8988T (cell line): Measurements from ENCODE around the gene TST.

Source experiments
- DNase-seq: peaks from one replicate; pipeline ENCODE4 v3.0.0; 2011

TST gene

GRCh38 chr22:37032134-37032534, 12.9 kb upstream of the TST start:
- no peak for DNase-seq

GRCh38 chr22:37030560-37031281, 11.5 kb upstream of the TST start:
- DNase-seq: no peak

GRCh38 chr22:37028692-37029674, 9.7 kb upstream of the TST start:
- DNase-seq: no peak

GRCh38 chr22:37027556-37027955, 8.3 kb upstream of the TST start:
- DNase-seq: no peak

- no peak for DNase-seq
Observed at GRCh38 chr22:37026325-37026724, 7.1 kb upstream of the TST start.

GRCh38 chr22:37025500-37026070, 6.3 kb upstream of the TST start:
- DNase-seq: no peak

- DNase-seq: no peak
Observed at GRCh38 chr22:37024339-37025157, 5.3 kb upstream of the TST start.

- DNase-seq: no peak
Observed at GRCh38 chr22:37023743-37024338, 4.6 kb upstream of the TST start.

- no peak for DNase-seq
Observed at GRCh38 chr22:37022483-37023337, 3.5 kb upstream of the TST start.

- DNase-seq: no peak
Observed at GRCh38 chr22:37021710-37022482, 2.6 kb upstream of the TST start.

GRCh38 chr22:37021041-37021440, 1.8 kb upstream of the TST start:
- DNase-seq: no peak

GRCh38 chr22:37020192-37020479, 889 bp upstream of the TST start:
- no peak for DNase-seq

- DNase-seq: no peak
Observed at GRCh38 chr22:37018815-37019308, 385 bp downstream of the TST start.

- no peak for DNase-seq
Observed at GRCh38 chr22:37018086-37018814, 997 bp downstream of the TST start.

GRCh38 chr22:37017356-37017755, 1.9 kb downstream of the TST start:
- DNase-seq: no peak

GRCh38 chr22:37016134-37016910, 2.9 kb downstream of the TST start:
- DNase-seq: no peak

GRCh38 chr22:37015587-37015878, 3.7 kb downstream of the TST start:
- DNase-seq: no peak

GRCh38 chr22:37014835-37015586, 4.2 kb downstream of the TST start:
- DNase-seq: no peak

GRCh38 chr22:37014415-37014806, 4.8 kb downstream of the TST start:
- DNase-seq: no peak
